Colonic mucosa (tissue), 4 donors: ENCODE measurements around the gene ADCYAP1R1. TPM values are rescaled to one million over a fixed set of nuclear protein-coding genes. Genes with fewer than 3 reads are reported as not detected.

ENCODE experiments used
- DNase-seq: peaks from one replicate; pipeline ENCODE4 v3.0.0-alpha.2; 2020
- H3K27ac ChIP-seq: fragments of 200-600 bp; one replicate; pipeline ENCODE4 v1.8.0; 2021
- H3K27me3 ChIP-seq: fragments of 200-600 bp; one replicate; pipeline ENCODE4 v1.8.0; 2021
- H3K36me3 ChIP-seq: fragments of 200-600 bp; one replicate; pipeline ENCODE4 v1.8.0; 2021
- H3K4me1 ChIP-seq: fragments of 200-600 bp; one replicate; pipeline ENCODE4 v1.8.0; 2021; ENCODE audit warnings: mild to moderate bottlenecking
- H3K4me3 ChIP-seq: fragments of 200-600 bp; one replicate; pipeline ENCODE4 v1.8.0; 2021
- H3K9ac ChIP-seq, 2 donors: one replicate each; pipeline ENCODE4 v1.7.0; 2013; ENCODE audit warnings: control low read depth in 2 of 2, low read depth in 2 of 2, low read length in 2 of 2
- H3K9me3 ChIP-seq: fragments of 200-600 bp; one replicate; pipeline ENCODE4 v1.8.0; 2021
- CTCF ChIP-seq: fragments of 200-600 bp; IDR thresholded peaks from one replicate; pipeline ENCODE4 v1.8.0; 2022; ENCODE audit warnings: antibody characterized with exemption, mild to moderate bottlenecking
- intact Hi-C: fragments of 100-400 bp; cut with DNase I; formaldehyde crosslinking; loops from one replicate; pipeline ENCODE4 v1.14.1; 2022
- total RNA-seq, 2 donors: library from RNA; stranded (reverse); fragmentation: NEBNext Ultra II Directional in 1 of 2; extraction: Animal tissue kit (Norgen Biotek cat#: 25700) in 1 of 2; gene quantifications; one replicate each; pipeline ENCODE4 v1.2.1, GENCODE V29; 2021
- donor health status: healthy.
- donor health status: DM: no; HTN: no; CAD: no.
- donor health status: DM: no; HTN: no; CAD: no.

ADCYAP1R1 gene
- total RNA-seq, 2 donors from 2014 or later, result 0.37 to 0.90 TPM

GRCh38 chr7:31121601-31122000 lies 69.5 kb downstream of the ADCYAP1R1 start:
- no peak for DNase-seq
- Histone ChIP-seq H3K9me3 (no peaks in the 10 kb centered on the region), H3K9ac (no peak overlapping the region), H3K36me3 (no peaks in the 10 kb centered on the region), H3K4me3 (no peak overlapping the region), H3K4me1 (no peaks in the 10 kb centered on the region), H3K27ac (no peak overlapping the region), H3K27me3 (no peaks in the 10 kb centered on the region)
- no peak for TF ChIP-seq CTCF
- intact Hi-C loops, result loop anchor here (5.0 kb wide), 1 partner anchor 319 kb away; no protein-coding TSS in a partner anchor

DNA sequence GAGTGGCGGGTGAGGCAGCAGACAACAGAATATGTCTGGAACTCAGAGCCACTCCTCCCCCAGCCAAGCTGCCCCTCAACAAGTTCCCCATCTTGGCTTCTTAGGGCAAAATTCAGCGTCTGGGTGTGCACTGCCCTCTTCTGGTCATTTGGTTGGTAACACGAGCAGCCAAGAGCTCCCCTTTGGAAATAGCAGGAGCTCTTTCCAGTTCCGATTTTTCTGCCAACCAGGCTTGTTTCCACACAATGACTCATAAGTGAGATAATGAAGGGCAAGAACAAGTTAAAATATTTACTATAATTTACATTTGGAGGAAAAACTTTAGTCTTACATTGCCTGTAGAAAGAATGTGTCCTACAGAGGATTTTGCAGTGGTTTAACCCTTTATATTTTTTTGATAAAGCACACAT lies 70.5 kb downstream of the ADCYAP1R1 start:
- Histone ChIP-seq H3K9ac (no peak overlapping the region), H3K27ac (no peak overlapping the region), H3K4me3 (no peak overlapping the region), H3K4me1 (no peaks in the 10 kb centered on the region), H3K27me3 (no peaks in the 10 kb centered on the region), H3K9me3 (no peaks in the 10 kb centered on the region), H3K36me3 (no peaks in the 10 kb centered on the region)
- TF ChIP-seq CTCF, result peak; percentile 69
- intact Hi-C loops, result loop anchor here (1.0 to 5.0 kb wide), 2 partner anchors 139 to 320 kb away; no protein-coding TSS in a partner anchor
- DNase-seq, result peak; percentile 54

DNA sequence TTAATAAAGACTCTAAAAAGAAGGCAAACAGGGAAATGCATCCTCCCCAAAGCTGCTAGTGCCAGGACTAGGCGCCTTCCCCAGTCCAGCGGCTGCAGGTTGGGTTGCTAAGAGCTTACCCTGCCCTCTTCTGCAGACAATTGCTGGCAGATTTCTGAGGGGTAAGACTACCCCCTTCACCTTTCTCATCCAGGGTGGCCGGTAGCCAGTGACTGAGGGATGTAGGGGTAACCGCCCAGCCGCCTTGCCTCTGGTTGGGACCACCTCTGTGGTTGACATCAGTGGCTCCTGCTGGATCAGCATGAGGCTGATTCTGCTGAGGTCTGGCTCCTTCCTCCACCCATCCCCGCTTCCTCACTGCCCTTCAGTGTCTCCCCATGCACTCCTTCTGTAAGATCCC lies 71.2 kb downstream of the ADCYAP1R1 start:
- no peak for DNase-seq
- H3K27me3 ChIP-seq, result no peaks in the 10 kb centered on the region
- H3K4me1 ChIP-seq, result no peaks in the 10 kb centered on the region
- no peak overlapping the region for H3K27ac ChIP-seq
- intact Hi-C loops, result loop anchor here (5.0 kb wide), 1 partner anchor 321 kb away; no protein-coding TSS in a partner anchor
- H3K36me3 ChIP-seq, result no peaks in the 10 kb centered on the region
- no peak overlapping the region for H3K9ac ChIP-seq
- H3K9me3 ChIP-seq, result no peaks in the 10 kb centered on the region
- no peak overlapping the region for H3K4me3 ChIP-seq
- no peak for TF ChIP-seq CTCF

- no peak for TF ChIP-seq CTCF
- DNase-seq, result no peak
- Histone ChIP-seq H3K36me3 (no peaks in the 10 kb centered on the region), H3K9ac (no peak overlapping the region), H3K4me3 (no peak overlapping the region), H3K27ac (no peak overlapping the region), H3K4me1 (no peaks in the 10 kb centered on the region), H3K27me3 (no peaks in the 10 kb centered on the region), H3K9me3 (no peaks in the 10 kb centered on the region)
- intact Hi-C loops, result loop anchor here (5.0 kb wide), 1 partner anchor 321 kb away; no protein-coding TSS in a partner anchor
Measured at GRCh38 chr7:31123726-31124125, 71.6 kb downstream of the ADCYAP1R1 start.

GRCh38 chr7:31125171-31125570 lies 73.1 kb downstream of the ADCYAP1R1 start:
- Histone ChIP-seq H3K27ac (no peak overlapping the region), H3K9me3 (no peaks in the 10 kb centered on the region), H3K9ac (no peak overlapping the region), H3K36me3 (no peaks in the 10 kb centered on the region), H3K4me3 (no peak overlapping the region), H3K27me3 (no peaks in the 10 kb centered on the region), H3K4me1 (no peaks in the 10 kb centered on the region)
- DNase-seq, result no peak
- TF ChIP-seq CTCF, result no peak
- intact Hi-C loops, result no loop called here
